ENCODE data around the gene SF3B1.

- no peak for TF ChIP-seq EZH2 (IDR thresholded peaks at IDR 0.05; ENCODE audit: low read length)
- TF ChIP-seq CTCF (optimal IDR thresholded peaks at IDR 0.05 in 1 of 3, IDR thresholded peaks at IDR 0.05 in 1 of 3, conservative IDR thresholded peaks at IDR 0.05 in 1 of 3; ENCODE audit: extremely low read depth in 1 of 3, insufficient read depth in 2 of 3, low read length in 3 of 3): no peak
Observed at GRCh38 chr2:197349699-197350098, 85.1 kb downstream of the SF3B1 start.
